ENCODE data around the gene EEF1A2.

EEF1A2 gene

GRCh38 chr20:63513207-63513606, 14.3 kb upstream of the EEF1A2 start:
- no peak for DNase-seq
- no peaks in the 10 kb centered on the region for H3K36me3 ChIP-seq (ENCODE audit: control insufficient read depth in 4 of 4, insufficient read depth in 4 of 4, low read length in 3 of 4)
- ChIA-PET CTCF (no interaction called here), POLR2A (no interaction called here)
- H3K4me1 ChIP-seq (ENCODE audit: control extremely low read depth in 1 of 4, control insufficient read depth in 4 of 4, insufficient read depth in 4 of 4, low read length in 3 of 4): peaks cover 0 to 6% (median 3%) of the 10 kb centered on the region in 4 experiments
- no peak overlapping the region for H3K4me3 ChIP-seq (ENCODE audit: control insufficient read depth in 1 of 7, extremely low read depth in 1 of 7, insufficient read depth in 4 of 7, low read depth in 2 of 7, low read length in 6 of 7)
- WGBS (ENCODE audit: insufficient coverage): 90% methylated on average over 2 of the region's 3 CpGs
- H3K9me3 ChIP-seq (ENCODE audit: control extremely low read depth in 1 of 5, control insufficient read depth in 4 of 5, insufficient read depth in 2 of 5, low read depth in 1 of 5, low read length in 4 of 5): peaks cover 0 to 8% (median 6%) of the 10 kb centered on the region in 5 experiments
- no peak overlapping the region for H3K27ac ChIP-seq (ENCODE audit: insufficient read depth in 1 of 2, low read depth in 1 of 2, low read length in 2 of 2, poor library complexity in 1 of 2, severe bottlenecking in 2 of 2)
- peaks cover 2 to 16% (median 6%) of the 10 kb centered on the region in 5 experiments for H3K27me3 ChIP-seq (replicated peaks in 2 of 5; ENCODE audit: control insufficient read depth in 4 of 5, insufficient read depth in 5 of 5, low read length in 4 of 5)

GRCh38 chr20:63509088-63509564, 10.2 kb upstream of the EEF1A2 start:
- 98% methylated on average over 7 of the region's 9 CpGs for WGBS (ENCODE audit: insufficient coverage)
- CTCF ChIA-PET: interaction anchor here (2.6 kb wide), 1 partner anchor 12 kb away, joined by 11 read pairs; no protein-coding TSS in a partner anchor

GRCh38 chr20:63508072-63508768, 9.3 kb upstream of the EEF1A2 start:
- 85% methylated on average over 22 of the region's 33 CpGs for WGBS (ENCODE audit: insufficient coverage)
- ChIA-PET POLR2A (interaction anchor here (0.6 kb wide), 2 partner anchors 12 to 50 kb away, joined by 3 read pairs; partner anchors contain the start of gene PPDPF), CTCF (interaction anchor here (2.6 kb wide), 1 partner anchor 11 kb away, joined by 11 read pairs; no protein-coding TSS in a partner anchor)
- Histone ChIP-seq H3K27me3 (replicated peaks in 2 of 5; ENCODE audit: control insufficient read depth in 4 of 5, insufficient read depth in 5 of 5, low read length in 4 of 5) (peaks cover 6 to 44% (median 8%) of the 10 kb centered on the region in 5 experiments), H3K4me1 (ENCODE audit: control extremely low read depth in 1 of 4, control insufficient read depth in 4 of 4, insufficient read depth in 4 of 4, low read length in 3 of 4) (peaks cover 0 to 6% (median 3%) of the 10 kb centered on the region in 4 experiments), H3K9me3 (ENCODE audit: control extremely low read depth in 1 of 5, control insufficient read depth in 4 of 5, insufficient read depth in 2 of 5, low read depth in 1 of 5, low read length in 4 of 5) (peaks cover 0 to 28% (median 17%) of the 10 kb centered on the region in 5 experiments), H3K27ac (ENCODE audit: insufficient read depth in 1 of 2, low read depth in 1 of 2, low read length in 2 of 2, poor library complexity in 1 of 2, severe bottlenecking in 2 of 2) (no peak overlapping the region), H3K36me3 (ENCODE audit: control insufficient read depth in 4 of 4, insufficient read depth in 4 of 4, low read length in 3 of 4) (no peaks in the 10 kb centered on the region), H3K4me3 (ENCODE audit: control insufficient read depth in 1 of 7, extremely low read depth in 1 of 7, insufficient read depth in 4 of 7, low read depth in 2 of 7, low read length in 6 of 7) (no peak overlapping the region)
- no peak for DNase-seq

More at GRCh38 chr20:63509088-63509564, 10.2 kb upstream of the EEF1A2 start:
- no peak for DNase-seq
- Histone ChIP-seq H3K9me3 (ENCODE audit: control extremely low read depth in 1 of 5, control insufficient read depth in 4 of 5, insufficient read depth in 2 of 5, low read depth in 1 of 5, low read length in 4 of 5) (peaks cover 0 to 29% (median 19%) of the 10 kb centered on the region in 5 experiments), H3K27ac (ENCODE audit: insufficient read depth in 1 of 2, low read depth in 1 of 2, low read length in 2 of 2, poor library complexity in 1 of 2, severe bottlenecking in 2 of 2) (no peak overlapping the region), H3K4me3 (ENCODE audit: control insufficient read depth in 1 of 7, extremely low read depth in 1 of 7, insufficient read depth in 4 of 7, low read depth in 2 of 7, low read length in 6 of 7) (no peak overlapping the region), H3K36me3 (ENCODE audit: control insufficient read depth in 4 of 4, insufficient read depth in 4 of 4, low read length in 3 of 4) (no peaks in the 10 kb centered on the region), H3K27me3 (replicated peaks in 2 of 5; ENCODE audit: control insufficient read depth in 4 of 5, insufficient read depth in 5 of 5, low read length in 4 of 5) (peaks cover 6 to 36% (median 7%) of the 10 kb centered on the region in 5 experiments), H3K4me1 (ENCODE audit: control extremely low read depth in 1 of 4, control insufficient read depth in 4 of 4, insufficient read depth in 4 of 4, low read length in 3 of 4) (peaks cover 0 to 6% (median 3%) of the 10 kb centered on the region in 4 experiments)
- POLR2A ChIA-PET: no interaction called here

GRCh38 chr20:63507083-63507743, 8.3 kb upstream of the EEF1A2 start:
- WGBS (ENCODE audit: insufficient coverage): 94% methylated on average over 29 of the region's 30 CpGs
- CTCF ChIA-PET: interaction anchor here (0.7 kb wide), 1 partner anchor 10 kb away, joined by 4 read pairs; no protein-coding TSS in a partner anchor
- Histone ChIP-seq H3K36me3 (ENCODE audit: control insufficient read depth in 4 of 4, insufficient read depth in 4 of 4, low read length in 3 of 4) (no peaks in the 10 kb centered on the region), H3K4me3 (ENCODE audit: control insufficient read depth in 1 of 7, extremely low read depth in 1 of 7, insufficient read depth in 4 of 7, low read depth in 2 of 7, low read length in 6 of 7) (no peak overlapping the region), H3K9me3 (ENCODE audit: control extremely low read depth in 1 of 5, control insufficient read depth in 4 of 5, insufficient read depth in 2 of 5, low read depth in 1 of 5, low read length in 4 of 5) (peaks cover 0 to 25% (median 15%) of the 10 kb centered on the region in 5 experiments), H3K4me1 (ENCODE audit: control extremely low read depth in 1 of 4, control insufficient read depth in 4 of 4, insufficient read depth in 4 of 4, low read length in 3 of 4) (peaks cover 0 to 6% (median 3%) of the 10 kb centered on the region in 4 experiments), H3K27me3 (replicated peaks in 2 of 5; ENCODE audit: control insufficient read depth in 4 of 5, insufficient read depth in 5 of 5, low read length in 4 of 5) (peaks cover 0 to 40% (median 8%) of the 10 kb centered on the region in 5 experiments), H3K27ac (ENCODE audit: insufficient read depth in 1 of 2, low read depth in 1 of 2, low read length in 2 of 2, poor library complexity in 1 of 2, severe bottlenecking in 2 of 2) (no peak overlapping the region)
- DNase-seq: no peak
- POLR2A ChIA-PET: interaction anchor here (0.6 kb wide), 1 partner anchor 649 kb away, joined by 4 read pairs; no protein-coding TSS in a partner anchor

GRCh38 chr20:63505723-63506122, 6.8 kb upstream of the EEF1A2 start:
- no peaks in the 10 kb centered on the region for H3K36me3 ChIP-seq (ENCODE audit: control insufficient read depth in 4 of 4, insufficient read depth in 4 of 4, low read length in 3 of 4)
- peaks cover 0 to 44% (median 8%) of the 10 kb centered on the region in 5 experiments for H3K27me3 ChIP-seq (replicated peaks in 2 of 5; ENCODE audit: control insufficient read depth in 4 of 5, insufficient read depth in 5 of 5, low read length in 4 of 5)
- POLR2A ChIA-PET: no interaction called here

GRCh38 chr20:63505281-63505680, 6.4 kb upstream of the EEF1A2 start:
- H3K4me1 ChIP-seq (ENCODE audit: control extremely low read depth in 1 of 4, control insufficient read depth in 4 of 4, insufficient read depth in 4 of 4, low read length in 3 of 4): no peaks in the 10 kb centered on the region
- H3K9me3 ChIP-seq (ENCODE audit: control extremely low read depth in 1 of 5, control insufficient read depth in 4 of 5, insufficient read depth in 2 of 5, low read depth in 1 of 5, low read length in 4 of 5): peaks cover 0 to 25% (median 15%) of the 10 kb centered on the region in 5 experiments
- ChIA-PET CTCF (interaction anchor here (2.2 kb wide), 1 partner anchor 9 kb away, joined by 10 read pairs; no protein-coding TSS in a partner anchor), POLR2A (no interaction called here)
- peaks cover 0 to 49% (median 7%) of the 10 kb centered on the region in 5 experiments for H3K27me3 ChIP-seq (replicated peaks in 2 of 5; ENCODE audit: control insufficient read depth in 4 of 5, insufficient read depth in 5 of 5, low read length in 4 of 5)
- no peak for DNase-seq
- H3K4me3 ChIP-seq (ENCODE audit: control insufficient read depth in 1 of 7, extremely low read depth in 1 of 7, insufficient read depth in 4 of 7, low read depth in 2 of 7, low read length in 6 of 7): no peak overlapping the region
- H3K27ac ChIP-seq (ENCODE audit: insufficient read depth in 1 of 2, low read depth in 1 of 2, low read length in 2 of 2, poor library complexity in 1 of 2, severe bottlenecking in 2 of 2): no peak overlapping the region
- no peaks in the 10 kb centered on the region for H3K36me3 ChIP-seq (ENCODE audit: control insufficient read depth in 4 of 4, insufficient read depth in 4 of 4, low read length in 3 of 4)
- WGBS (ENCODE audit: insufficient coverage): 90% methylated on average over 5 of the region's 8 CpGs

More at GRCh38 chr20:63505723-63506122, 6.8 kb upstream of the EEF1A2 start:
- WGBS (ENCODE audit: insufficient coverage): 87% methylated on average over 6 of the region's 12 CpGs
- CTCF ChIA-PET: interaction anchor here (2.2 kb wide), 1 partner anchor 9 kb away, joined by 10 read pairs; no protein-coding TSS in a partner anchor
- DNase-seq: no peak
- Histone ChIP-seq H3K4me3 (ENCODE audit: control insufficient read depth in 1 of 7, extremely low read depth in 1 of 7, insufficient read depth in 4 of 7, low read depth in 2 of 7, low read length in 6 of 7) (no peak overlapping the region), H3K9me3 (ENCODE audit: control extremely low read depth in 1 of 5, control insufficient read depth in 4 of 5, insufficient read depth in 2 of 5, low read depth in 1 of 5, low read length in 4 of 5) (peaks cover 0 to 25% (median 15%) of the 10 kb centered on the region in 5 experiments), H3K27ac (ENCODE audit: insufficient read depth in 1 of 2, low read depth in 1 of 2, low read length in 2 of 2, poor library complexity in 1 of 2, severe bottlenecking in 2 of 2) (no peak overlapping the region), H3K4me1 (ENCODE audit: control extremely low read depth in 1 of 4, control insufficient read depth in 4 of 4, insufficient read depth in 4 of 4, low read length in 3 of 4) (peaks cover 0 to under 1% (median 0%) of the 10 kb centered on the region in 4 experiments)

All from common myeloid progenitor, CD34-positive (primary cell).